ENCODE measurements around the gene UBE2L3. TPM values are rescaled to one million over a fixed set of nuclear protein-coding genes. Genes with fewer than 3 reads are reported as not detected.
A peak's percentile ranks its signal among the peaks of the same experiment; 100 is the strongest.

UBE2L3 gene
- total and polyA plus RNA-seq, 2 of the 8 experiments (the other 6 are each of a cell fraction or from before 2014, with no cell fraction given), result 63.5 to 90.0 TPM

GRCh38 chr22:21641417-21641788, 73.9 kb downstream of the UBE2L3 start:
- Histone ChIP-seq H2AFZ (ENCODE audit: low read length) (peak overlapping the region; percentile 58), H2BK12ac (ENCODE audit: low read depth, low read length) (no peak overlapping the region), H2BK5ac (ENCODE audit: low read depth, low read length) (no peak overlapping the region), H3K79me1 (ENCODE audit: low read depth, low read length) (no peaks in the 10 kb centered on the region), H3K9me3 (ENCODE audit: insufficient read depth in 2 of 2, low read depth in 1 of 2, low read length in 1 of 2) (no peaks in the 10 kb centered on the region), H2BK120ac (replicated peaks; ENCODE audit: low read depth, low read length) (no peak overlapping the region), H3K36me3 (ENCODE audit: control insufficient read depth in 2 of 4, insufficient read depth in 4 of 4, low read length in 3 of 4) (no peaks in the 10 kb centered on the region), H4K91ac (replicated peaks; ENCODE audit: insufficient read length, low read length) (no peak overlapping the region), H3K23me2 (ENCODE audit: low read depth, low read length) (peaks cover 5% of the 10 kb centered on the region; the same call in 1 of the 2 replicates), H3K4me2 (ENCODE audit: insufficient read depth in 1 of 2, low read depth in 2 of 2, low read length in 2 of 2) (peak overlapping the region; percentile 17 to 91), H2AK5ac (ENCODE audit: low read depth, low read length) (no peak overlapping the region), H3K27me3 (replicated peaks in 1 of 4; ENCODE audit: control insufficient read depth in 3 of 4, extremely low read depth in 1 of 4, insufficient read depth in 3 of 4, low read length in 3 of 4) (peaks cover 0 to 7% (median 1%) of the 10 kb centered on the region in 4 experiments; a peak in 3 of 7 replicates), H3K27ac (ENCODE audit: low read depth, low read length) (no peak overlapping the region), H3K23ac (ENCODE audit: insufficient read length) (no peak overlapping the region), H3K14ac (ENCODE audit: insufficient read length) (no peak overlapping the region), H2BK15ac (ENCODE audit: low read length) (no peak overlapping the region), H3K18ac (ENCODE audit: extremely low read depth, low read length) (peak overlapping the region; percentile 36; the same call in 1 of the 2 replicates), H4K5ac (ENCODE audit: insufficient read length, low read depth, low read length) (no peak overlapping the region), H3K4ac (replicated peaks; ENCODE audit: insufficient read length, low read depth, low read length) (no peak overlapping the region), H3K79me2 (ENCODE audit: control insufficient read depth in 1 of 2, insufficient read depth in 2 of 2, low read length in 2 of 2) (no peaks in the 10 kb centered on the region), H3K9ac (replicated peaks in 1 of 4; ENCODE audit: extremely low read depth in 1 of 4, low read depth in 3 of 4, low read length in 3 of 4) (peak overlapping the region in 2 of 4 experiments; percentile 61 to 65; a peak in 4 of 7 replicates), H3K4me1 (replicated peaks in 1 of 4; ENCODE audit: control insufficient read depth in 3 of 4, insufficient read depth in 4 of 4, low read length in 3 of 4) (peaks cover 0 to 5% (median 2%) of the 10 kb centered on the region in 4 experiments; a peak in 4 of 7 replicates), H3K56ac (replicated peaks; ENCODE audit: insufficient read length, low read depth, low read length) (peak overlapping the region; percentile 24), H3K4me3 (ENCODE audit: extremely low read depth in 1 of 4, insufficient read depth in 2 of 4, low read depth in 3 of 4, low read length in 4 of 4) (peak overlapping the region; percentile 29 to 77 (median 72); a peak in 7 of 8 replicates), H4K8ac (ENCODE audit: extremely low read depth, insufficient read depth, low read length) (peak overlapping the region; percentile 7; the same call in 1 of the 2 replicates), H4K20me1 (replicated peaks in 1 of 2; ENCODE audit: control insufficient read depth in 1 of 2, insufficient read depth in 2 of 2, low read length in 2 of 2) (peaks cover 0 to 10% of the 10 kb centered on the region in 2 experiments), H2BK20ac (ENCODE audit: low read length) (no peak overlapping the region)
- ChIA-PET POLR2A (ENCODE audit: partially characterized antibody) (interaction anchor here (1.0 to 5.7 kb wide), 6 partner anchors 12 to 39 kb away, joined by 3 to 74 read pairs (median 10); partner anchors contain the start of genes CCDC116 and YDJC), CTCF (ENCODE audit: partially characterized antibody) (interaction anchor here (0.7 to 22.2 kb wide), 11 partner anchors 11 to 87 kb away, joined by 3 to 499 read pairs (median 13); partner anchors contain the start of genes CCDC116 and YDJC)
- DNase-seq (ENCODE audit: low read depth in 1 of 2, low spot score in 2 of 2) (peak in 1 of 2 experiments; percentile 59), FAIRE-seq (peak; percentile 57)
- peak; percentile 45 to 54 (median 52) for TF ChIP-seq CTCF (IDR thresholded peaks at IDR 0.05; ENCODE audit: control extremely low read depth in 1 of 3, insufficient read depth in 1 of 3, low read depth in 1 of 3, low read length in 3 of 3)
- TF ChIP-seq E2F6 (IDR thresholded peaks at IDR 0.05), result no peak
- peak; percentile 39 to 57 for TF ChIP-seq RAD21 (IDR thresholded peaks at IDR 0.05 in 1 of 2, conservative IDR thresholded peaks at IDR 0.05 in 1 of 2; ENCODE audit: low read depth in 2 of 2, low read length in 2 of 2)
- WGBS, 2 experiments (ENCODE audit: extremely low coverage in 1 of 2, insufficient coverage in 1 of 2, insufficient read length in 1 of 2, insufficient replicate concordance in 2 of 2, low coverage in 1 of 2, low lambda C conversion rate in 2 of 2, missing lambda C conversion rate in 1 of 2), result 12% methylated on average over 9 of the region's 9 CpGs; no CpG with 5 or more reads in 1 of the 2 experiments
